Stimulated activated CD8-positive, alpha-beta memory T cell treated with anti-CD3 and anti-CD28 coated beads, Interleukin-15, amount 100 ng/mL, for 48 hours (primary cell): ENCODE data around the gene KCTD21.
"Not testable (repeated sequence)": the region's sequence is repeated elsewhere in the genome, so short reads cannot be mapped to it uniquely, and the experiment has no call there.

Experiments used
- DNase-seq, 2 donors: peaks; one replicate each; pipeline ENCODE4 v3.0.0-alpha.2; 2020; ENCODE audit warnings: low read depth in 2 of 2

The KCTD21 gene, protein sequence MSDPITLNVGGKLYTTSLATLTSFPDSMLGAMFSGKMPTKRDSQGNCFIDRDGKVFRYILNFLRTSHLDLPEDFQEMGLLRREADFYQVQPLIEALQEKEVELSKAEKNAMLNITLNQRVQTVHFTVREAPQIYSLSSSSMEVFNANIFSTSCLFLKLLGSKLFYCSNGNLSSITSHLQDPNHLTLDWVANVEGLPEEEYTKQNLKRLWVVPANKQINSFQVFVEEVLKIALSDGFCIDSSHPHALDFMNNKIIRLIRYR

DNA sequence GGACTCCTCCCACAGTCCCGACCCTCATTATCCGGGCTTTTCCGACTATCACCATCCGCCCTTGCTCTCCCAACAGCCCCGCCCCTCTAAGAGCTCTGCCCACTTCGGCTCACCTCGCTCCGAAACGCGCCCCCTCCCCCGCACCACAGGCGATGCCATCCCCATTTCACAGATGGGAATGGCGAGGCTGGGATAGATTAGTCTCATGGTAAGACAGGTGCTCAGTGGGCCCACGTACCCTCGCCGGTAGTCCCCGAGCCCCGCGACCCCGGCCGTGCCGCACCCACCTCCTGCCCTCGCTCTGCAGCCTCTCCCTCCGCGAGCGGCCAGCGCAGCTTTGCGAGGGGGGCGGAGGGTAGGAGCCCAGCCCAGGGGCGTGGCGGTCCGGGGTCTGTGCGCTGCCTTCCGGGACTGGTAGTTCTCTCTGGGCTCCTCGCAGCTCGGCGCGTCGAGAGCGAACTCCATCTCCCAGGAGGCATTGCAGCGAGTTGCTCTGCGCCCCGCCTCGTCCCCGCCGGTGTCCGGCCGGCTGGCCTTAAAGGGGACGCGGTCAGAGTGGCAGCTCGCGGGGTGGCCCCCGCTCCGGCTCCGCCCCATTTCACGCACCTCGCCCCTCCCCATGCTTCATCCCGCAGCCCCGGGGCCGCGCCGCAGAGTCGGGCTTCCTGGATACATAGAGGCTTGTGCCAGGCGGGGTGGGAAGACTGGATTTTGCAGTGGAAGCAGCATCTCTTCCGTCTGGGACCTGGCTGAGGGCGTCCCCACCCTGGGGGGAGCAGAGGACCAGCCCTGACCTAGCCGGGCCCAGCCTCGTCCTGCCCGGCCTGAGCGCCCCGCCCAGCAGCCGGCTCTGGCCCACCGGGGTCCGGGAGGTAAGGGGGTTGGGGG lies at the start of gene KCTD21, which contains the start of gene USP35:
Gene KCTD21 (minus strand): TSS at position 341 of the 888 bp plus-strand sequence. CDS start 14,072 bp downstream, outside the sequence.
Gene USP35 (plus strand): TSS at position 634 of the 888 bp plus-strand sequence. CDS start 7,327 bp downstream, outside the sequence.
- DNase-seq, result peak; percentile 90 to 92

DNA sequence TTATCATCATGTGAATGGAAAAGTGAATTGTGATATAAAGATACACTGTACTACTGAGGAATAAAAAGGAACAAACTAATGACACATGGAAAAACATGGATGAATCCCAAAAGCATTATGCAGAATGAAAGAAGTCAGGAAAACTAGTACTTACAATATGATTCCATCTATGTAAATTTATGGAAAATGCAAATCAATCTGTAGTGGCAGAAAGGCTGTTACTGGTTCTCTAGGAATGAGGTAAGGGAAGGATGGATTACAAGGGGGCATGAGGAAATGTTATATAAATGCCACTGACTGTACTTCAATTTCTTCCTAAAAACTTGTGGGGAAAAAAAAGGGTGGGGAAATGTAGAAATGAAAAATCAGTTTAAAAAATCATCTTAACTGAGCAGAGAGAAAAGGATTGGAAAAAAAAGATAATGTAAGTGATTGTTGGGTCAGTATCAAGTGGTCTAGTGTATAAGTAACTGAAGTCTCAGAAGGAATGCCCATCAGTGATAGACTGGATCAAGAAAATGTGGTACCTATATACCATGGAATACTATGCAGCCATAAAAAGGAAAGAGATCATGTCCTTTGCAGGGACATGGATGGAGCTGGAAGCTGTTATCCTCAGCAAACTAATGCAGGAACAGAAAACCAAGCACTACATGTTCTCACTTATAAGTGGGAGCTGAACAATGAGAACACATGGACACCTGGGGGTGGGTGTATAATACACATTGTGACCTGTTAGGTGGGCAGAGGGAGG lies 49.0 kb upstream of the KCTD21 start:
- DNase-seq, result no peak

DNA sequence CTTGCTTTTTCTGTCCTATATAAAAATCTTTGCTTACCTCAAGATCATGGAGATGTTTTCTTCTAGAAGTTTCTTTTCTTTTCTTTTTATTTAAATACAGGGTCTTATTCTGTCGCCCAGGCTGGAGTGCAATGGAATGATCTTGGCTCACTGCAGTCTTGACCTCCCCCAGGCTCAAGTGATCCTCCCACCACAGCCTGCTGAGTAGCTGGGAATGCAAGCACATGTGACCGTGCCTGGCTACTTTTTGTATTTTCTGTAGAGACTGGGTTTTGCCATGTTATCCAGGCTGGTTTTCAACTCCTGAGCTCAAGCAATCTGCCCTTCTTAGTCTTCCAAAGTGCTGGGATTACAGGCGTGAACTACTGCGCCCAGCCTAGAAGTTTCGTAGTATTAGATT lies 45.6 kb upstream of the KCTD21 start:
- DNase-seq, result no peak

DNA sequence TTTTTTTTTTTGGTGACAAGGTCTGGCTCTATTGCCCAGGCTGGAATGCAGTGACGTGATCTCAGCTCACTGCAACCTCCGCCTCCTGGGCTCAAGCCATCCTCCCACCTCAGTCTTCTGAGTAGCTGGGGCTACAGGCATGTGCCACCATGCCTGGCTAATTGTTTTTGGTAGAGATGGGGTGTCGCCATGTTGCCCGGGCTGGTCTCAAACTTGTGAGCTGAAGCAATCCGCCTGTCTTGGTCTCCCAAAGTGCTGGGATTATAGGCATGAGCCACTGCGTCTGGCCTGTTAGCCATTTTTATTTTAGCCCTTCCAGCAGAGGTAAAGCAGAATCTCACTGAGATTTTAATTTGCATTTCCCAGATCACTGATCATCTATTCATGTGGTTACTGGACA lies 44.6 kb upstream of the KCTD21 start:
- DNase-seq, result not testable (repeated sequence)

DNA sequence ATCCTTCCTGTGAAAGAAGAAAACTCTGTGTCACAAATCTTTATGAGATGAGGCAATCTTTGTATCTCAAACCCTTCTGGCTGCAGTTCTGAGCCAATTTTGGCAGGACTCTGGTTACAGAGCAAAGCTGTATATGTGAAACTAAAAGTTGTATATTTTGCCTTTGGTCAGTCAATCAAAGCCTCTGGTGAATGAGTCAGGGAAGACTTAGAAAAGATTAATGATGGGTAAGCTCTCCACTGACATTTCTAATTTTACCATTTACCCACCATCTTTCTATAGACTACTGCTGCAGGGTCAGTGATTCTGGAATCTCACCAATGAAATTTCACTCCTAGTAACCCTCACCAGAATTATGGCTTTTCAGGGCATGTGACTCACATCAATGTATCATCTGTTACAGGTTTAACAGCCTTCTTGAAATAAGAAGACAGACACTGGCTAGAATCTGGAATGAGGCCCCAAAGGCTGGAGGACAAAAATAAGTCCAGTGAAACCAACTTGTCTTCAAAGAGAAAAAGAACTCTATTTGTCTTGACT lies 43.6 kb upstream of the KCTD21 start:
- DNase-seq, result no peak

DNA sequence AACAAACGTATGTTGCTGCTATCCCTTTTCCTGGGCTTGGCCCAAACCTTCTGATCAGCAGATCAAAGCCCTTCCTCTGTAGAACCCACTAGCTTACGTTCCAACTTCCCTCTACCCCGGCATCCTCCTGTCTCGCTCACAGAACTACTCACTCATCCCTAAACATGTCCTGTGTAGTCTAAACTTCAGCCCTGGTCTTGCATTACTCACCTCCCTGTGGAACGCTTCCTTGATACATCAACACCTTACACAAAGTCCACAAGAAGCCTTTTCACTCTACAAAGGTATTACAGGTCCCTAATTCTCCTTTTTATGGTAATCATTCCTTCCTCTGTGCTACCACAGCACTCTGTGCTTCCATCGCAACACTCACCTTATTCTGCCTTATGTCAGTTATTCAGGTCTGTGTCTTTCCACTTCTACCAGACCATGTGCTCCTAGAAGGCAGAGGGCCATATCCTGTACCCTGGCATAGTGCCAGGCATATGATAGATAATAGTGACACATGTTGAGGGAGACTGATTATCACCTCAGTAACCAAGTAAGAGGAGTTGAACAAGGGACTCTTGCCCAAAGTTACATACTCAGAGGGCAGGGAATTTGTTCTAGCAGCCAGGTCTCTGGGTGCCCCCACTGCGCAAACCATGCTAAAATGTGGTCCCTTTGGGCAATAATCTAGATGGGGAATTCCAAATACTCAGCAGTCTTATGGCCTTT lies 41.9 kb upstream of the KCTD21 start:
- DNase-seq, result no peak

DNA sequence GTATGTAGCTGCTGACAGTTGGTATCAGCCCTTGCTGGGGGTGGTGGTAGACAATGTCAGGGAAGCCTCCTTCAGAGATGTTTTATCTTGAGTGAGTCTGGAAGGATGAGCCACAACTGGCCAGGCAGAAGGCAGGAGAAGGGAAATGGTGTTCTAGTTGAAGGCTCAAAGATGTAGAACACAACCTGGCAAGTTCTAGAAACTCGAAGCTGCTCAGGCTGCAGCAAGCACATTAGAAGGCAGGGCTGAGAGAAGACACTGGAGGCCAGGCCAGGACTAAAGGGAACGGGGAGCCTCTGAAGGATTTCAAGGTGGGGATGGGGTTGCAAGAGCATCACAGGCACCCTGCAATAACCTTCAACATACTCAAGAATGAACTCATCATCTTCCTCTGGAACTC lies 40.7 kb upstream of the KCTD21 start:
- DNase-seq, result no peak

DNA sequence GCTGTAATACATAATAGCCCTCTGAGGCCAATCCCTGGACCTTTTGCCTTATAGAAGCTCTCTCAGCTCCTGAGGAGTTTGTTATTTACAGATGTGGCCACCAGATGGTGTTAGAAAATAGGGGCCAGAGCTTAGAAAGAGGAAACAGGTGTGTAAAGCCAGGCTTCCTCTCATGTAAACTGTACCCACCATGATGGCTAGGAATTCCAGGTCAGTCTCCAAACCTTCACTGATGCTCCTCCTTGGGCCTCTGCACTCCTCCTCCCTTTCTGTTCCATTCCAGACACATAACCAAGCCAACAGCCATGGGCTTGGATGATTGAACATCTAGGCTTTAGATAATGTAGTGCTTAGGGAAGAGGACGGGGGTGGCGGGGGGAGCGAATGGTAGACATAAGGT lies 40.0 kb upstream of the KCTD21 start:
- no peak for DNase-seq

DNA sequence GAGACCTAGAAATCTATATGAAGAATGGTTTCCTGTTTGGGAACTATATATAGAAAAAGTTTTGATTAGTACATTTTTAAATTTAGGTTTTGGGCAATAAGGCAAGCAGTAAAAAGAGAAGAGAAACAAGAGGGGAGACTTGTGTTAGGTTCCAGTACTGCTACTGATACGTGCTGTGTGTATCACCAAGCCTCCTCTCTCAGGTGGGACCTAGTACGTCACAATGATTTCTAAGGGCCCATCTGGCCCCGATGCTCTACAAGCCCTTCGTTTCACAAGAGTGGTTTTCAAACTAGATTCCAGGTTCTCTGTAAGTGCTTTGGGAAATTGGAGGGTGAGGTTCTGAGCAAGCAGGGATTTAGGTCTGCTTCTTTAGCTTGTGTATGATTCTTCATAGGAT lies 39.5 kb upstream of the KCTD21 start:
- DNase-seq, result no peak

DNA sequence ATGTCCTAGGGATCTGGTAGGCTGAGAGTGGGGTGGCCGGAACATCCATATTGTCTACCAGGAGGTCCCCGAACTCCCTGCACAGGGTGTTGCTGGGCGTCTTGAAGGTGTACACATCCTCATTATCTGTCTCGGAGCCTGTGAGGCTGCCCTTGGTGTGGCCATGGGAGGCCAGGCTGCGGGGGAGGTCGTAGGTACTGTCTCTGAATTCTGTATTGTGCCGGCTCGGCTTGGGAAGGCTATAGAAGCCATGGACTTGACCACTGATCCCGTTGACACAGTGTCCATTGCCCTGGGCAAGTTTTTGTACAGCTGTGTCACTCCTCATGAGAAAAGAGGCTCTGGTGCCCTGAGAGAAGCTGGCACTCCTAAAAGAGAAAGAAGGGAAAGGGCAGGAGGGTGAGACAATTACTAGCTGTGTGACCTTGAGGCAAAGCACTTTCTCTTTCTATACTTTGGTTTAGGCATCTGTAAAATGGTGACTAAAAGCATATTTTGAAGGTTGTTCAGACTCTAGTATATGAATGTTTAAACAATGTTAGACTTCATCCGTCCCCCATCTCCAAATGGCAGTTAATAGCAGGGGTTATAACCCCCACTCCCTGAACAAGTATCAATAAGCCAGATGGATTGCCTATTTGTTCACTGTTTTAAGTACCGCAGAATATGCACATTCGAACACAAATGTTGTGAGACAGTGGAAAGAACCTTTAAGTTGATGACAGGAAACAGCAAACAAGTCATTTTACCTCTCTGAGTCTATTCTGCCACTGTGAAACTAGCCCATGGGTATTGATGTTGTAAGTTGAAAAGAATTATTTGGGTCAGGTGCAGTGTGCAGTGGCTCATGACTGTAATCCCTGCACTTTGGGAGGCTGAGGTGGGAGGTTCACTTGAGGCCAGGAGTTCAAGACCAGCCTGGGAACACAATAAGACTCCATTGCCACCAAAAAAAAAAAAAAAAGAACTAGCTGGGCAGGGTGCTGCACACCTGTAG lies 38.6 kb upstream of the KCTD21 start:
- no peak for DNase-seq

DNA sequence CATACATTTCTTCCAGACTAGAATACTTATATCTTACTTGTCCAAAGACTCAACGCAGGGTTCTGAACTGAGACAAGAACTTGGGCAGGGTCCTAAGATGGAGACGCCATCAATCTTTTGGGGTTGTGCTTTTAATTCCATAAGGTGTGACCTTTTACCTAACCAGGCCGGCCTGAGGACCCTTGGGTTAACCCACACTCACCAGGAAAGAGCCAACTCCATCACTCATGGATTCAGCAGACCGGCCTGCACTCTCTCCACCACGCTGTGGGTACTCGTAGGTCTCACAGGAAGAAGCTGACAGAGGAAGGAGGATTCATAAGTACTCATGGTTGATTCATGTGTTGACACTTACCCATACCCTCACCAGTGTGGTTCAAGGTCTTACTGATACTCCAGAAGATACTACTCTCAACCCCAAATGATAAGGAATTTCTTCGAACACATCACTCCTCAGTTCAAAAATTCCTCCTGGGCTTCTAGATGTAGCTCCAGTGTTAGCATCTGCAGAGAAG lies 36.5 kb upstream of the KCTD21 start:
- DNase-seq, result no peak

DNA sequence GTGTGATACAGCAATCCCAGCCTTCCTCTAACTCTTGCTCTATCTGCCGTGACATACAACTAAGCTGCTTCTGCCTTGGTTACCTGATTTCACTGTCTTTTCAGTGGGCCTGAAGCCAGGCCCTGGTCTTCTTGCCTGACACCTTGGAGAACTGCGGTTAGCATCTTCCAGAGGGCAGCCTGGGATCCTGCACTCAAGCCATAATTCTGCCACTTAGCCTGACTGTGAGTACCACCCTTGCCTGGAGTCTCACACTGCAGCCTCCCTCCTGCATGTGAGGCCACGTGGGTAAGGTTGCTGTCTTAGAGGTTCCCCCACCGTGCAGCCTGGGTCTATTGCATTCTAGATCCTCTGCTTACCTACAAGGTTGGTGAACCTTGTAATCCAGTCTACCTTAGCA lies 36.1 kb upstream of the KCTD21 start:
- DNase-seq, result no peak

DNA sequence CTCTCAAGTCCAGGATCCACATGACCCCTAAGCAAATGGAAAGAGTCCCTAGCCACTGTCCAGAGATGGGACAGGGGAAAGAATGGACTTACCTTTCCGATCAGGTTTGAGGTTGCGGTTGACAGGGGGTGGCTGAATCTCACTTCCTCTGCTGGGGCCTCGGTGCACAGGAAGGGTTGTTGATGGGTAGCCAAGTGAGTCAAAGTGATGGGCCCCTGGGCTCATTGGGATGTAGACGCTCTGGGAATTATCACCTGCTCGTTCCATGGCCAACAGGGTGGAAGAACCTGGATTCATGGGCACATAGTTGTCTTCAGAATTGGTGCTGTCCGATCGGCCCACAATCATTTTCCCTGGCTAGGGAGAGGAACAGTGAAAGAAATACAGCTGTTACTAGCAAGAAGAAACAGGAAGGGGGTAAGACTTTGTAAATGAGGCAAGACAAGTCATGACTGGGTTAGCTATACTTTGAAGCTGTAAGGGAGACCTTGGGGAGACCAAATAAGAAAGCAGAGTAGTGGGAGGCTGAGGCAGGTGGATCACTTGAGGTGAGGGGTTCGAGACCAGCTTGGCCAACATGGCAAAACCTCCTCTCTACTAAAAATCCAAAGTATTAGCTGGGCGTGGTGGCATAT lies 35.0 kb upstream of the KCTD21 start:
- DNase-seq, result no peak

DNA sequence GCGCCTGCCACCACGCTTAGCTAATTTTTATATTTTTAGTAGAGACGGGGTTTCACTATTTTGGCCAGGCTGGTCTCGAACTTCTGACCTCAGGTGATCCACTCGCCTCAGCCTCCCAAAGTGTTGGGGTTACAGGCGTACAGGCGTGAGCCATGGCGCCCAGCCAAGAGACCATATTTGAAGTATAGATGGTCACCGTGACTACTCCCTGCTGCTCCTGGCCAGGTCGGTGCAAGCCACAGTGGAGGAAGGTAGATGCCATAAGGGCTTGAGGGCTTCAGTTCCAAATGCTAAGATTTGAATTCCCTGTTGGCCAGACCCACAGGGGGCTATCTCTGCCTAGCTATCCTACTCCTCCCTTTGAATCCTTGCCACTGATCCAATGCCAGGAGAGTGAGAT lies 34.3 kb upstream of the KCTD21 start:
- not testable (repeated sequence) for DNase-seq

DNA sequence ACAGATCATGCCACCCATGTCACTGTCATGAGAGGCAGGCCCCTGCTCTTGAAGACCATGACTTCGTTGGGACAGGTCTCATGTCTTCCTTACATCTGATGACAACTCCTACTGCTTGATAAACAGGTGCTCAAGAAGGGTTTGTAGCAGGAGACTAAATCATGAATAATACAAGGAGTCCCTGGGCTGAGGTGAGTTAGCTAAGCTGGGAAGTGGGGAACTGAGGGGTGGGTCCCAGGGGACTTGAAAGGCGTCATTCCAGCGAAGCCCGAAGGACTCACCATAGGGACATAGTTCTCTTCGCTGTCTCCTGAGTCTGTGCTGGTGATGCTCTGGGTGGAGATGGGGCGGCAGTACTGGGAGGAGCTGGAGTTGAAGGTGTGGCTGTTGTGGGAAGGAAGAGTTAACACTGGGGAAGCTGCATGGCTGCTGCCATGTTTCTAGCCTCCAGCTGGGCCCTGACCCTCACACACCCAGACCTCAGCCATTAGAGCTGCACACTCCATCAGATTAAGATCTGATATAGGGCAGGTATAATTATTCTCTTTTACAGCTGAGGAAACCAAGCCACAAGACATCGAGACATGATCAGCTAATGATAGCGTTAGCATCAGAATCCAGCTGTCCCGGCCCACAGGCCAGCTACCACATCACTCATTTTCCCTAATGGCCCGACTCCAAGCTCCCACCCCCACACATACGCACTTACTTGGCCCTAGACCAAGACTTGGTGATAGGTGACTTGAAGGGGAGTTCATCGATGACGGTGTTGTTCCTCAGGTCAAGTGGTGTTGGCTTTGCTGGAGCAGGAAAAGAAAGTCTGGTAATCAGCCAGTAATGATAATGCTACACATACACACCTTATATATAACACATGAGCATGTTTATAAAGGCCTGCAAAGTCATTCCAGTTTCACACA lies 33.2 kb upstream of the KCTD21 start:
- no peak for DNase-seq

DNA sequence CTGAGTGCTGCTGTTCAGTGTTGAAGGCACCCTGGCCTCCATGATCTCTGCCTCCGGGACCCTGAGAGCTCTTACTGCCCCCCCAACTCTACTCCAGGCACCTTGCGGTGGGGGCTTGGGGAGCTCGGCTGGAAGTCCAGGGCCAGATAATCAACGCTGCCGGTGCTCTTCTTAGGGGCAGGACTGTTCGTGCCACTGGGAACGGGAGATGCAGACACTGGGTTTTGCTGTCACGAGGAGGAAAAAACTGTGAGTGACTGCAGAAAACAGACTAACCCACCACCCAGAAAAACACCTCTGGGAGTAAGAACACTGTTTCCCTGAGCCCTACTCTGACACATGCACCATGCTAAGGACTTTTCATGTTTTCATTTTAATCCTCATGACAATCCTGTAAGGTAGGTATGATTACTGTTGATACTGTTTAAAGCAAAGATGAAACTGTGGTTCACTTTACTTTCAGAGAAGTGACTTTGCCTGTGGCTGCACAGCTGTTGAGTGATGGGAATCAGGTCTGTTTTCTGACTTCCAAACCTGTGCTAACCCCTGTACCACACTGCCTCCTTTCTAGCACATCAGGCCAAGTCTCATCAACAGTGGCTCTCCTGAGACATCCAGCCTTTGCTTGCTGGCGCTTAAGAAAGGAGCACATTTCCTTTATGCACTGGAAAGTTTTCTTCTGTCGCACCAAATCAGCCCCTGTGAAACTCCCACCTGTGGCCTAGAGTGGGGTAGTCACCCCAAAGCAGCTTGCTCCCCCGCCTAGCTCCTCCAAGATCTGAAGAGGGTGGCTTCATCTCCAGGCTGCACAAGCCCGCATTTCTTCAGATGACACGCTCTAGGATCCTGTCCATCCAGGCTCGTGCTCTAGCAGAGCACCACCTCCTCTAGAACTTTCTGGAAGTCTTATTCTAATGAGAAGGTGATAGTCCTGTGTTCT lies 32.1 kb upstream of the KCTD21 start:
- DNase-seq, result no peak
